Breast epithelium (tissue), 4 donors: ENCODE data around the gene PPM1D. TPM values are rescaled to one million over a fixed set of nuclear protein-coding genes. Genes with fewer than 3 reads are reported as not detected.
A peak's percentile ranks its signal among the peaks of the same experiment; 100 is the strongest.

Experiments used
- DNase-seq, 2 donors: peaks; one replicate each; pipeline ENCODE4 v3.0.0-alpha.2; 2019; ENCODE audit warnings: low spot score in 2 of 2
- H3K27ac ChIP-seq, 2 donors: fragments of 200-600 bp; sonication (generic) in 1 of 2; one replicate each; pipeline ENCODE4 v1.5.1; 2016 to 2019; ENCODE audit warnings: mild to moderate bottlenecking in 1 of 2
- H3K27me3 ChIP-seq, 2 donors: fragments of 200-600 bp; sonication (generic) in 1 of 2; one replicate each; pipeline versions ENCODE4 v1.5.1 to v1.6.0; 2017 to 2019; ENCODE audit warnings: control low read depth in 1 of 2, mild to moderate bottlenecking in 1 of 2
- H3K36me3 ChIP-seq: fragments of 200-600 bp; one replicate; pipeline ENCODE4 v1.5.1; 2019
- H3K4me1 ChIP-seq, 2 donors: fragments of 200-600 bp; sonication (generic); one replicate each; pipeline ENCODE4 v1.5.1; 2016 to 2019; ENCODE audit warnings: control low read depth in 1 of 2
- H3K4me3 ChIP-seq, 3 donors: fragments of 200-600 bp; sonication (generic); 1 replicate in 2 of 3; 2 replicates in 1 of 3; pipeline ENCODE4 v1.5.1; 2016 to 2019; ENCODE audit warnings: mild to moderate bottlenecking in 3 of 3, moderate library complexity in 2 of 3
- H3K9me3 ChIP-seq, 2 donors: fragments of 200-600 bp; sonication (generic) in 1 of 2; one replicate each; pipeline ENCODE4 v1.5.1; 2016 to 2019; ENCODE audit warnings: control low read depth in 1 of 2
- CTCF ChIP-seq, 3 donors: fragments of 450-650 bp; IDR thresholded peaks; one replicate each; pipeline ENCODE4 v1.5.1; 2016 to 2017; ENCODE audit warnings: antibody characterized with exemption in 3 of 3, mild to moderate bottlenecking in 3 of 3, moderate library complexity in 3 of 3
- POLR2A ChIP-seq: fragments of 450-650 bp; IDR thresholded peaks from one replicate; pipeline ENCODE4 v1.6.1; 2016; ENCODE audit warnings: antibody characterized with exemption, mild to moderate bottlenecking, moderate library complexity
- POLR2AphosphoS5 ChIP-seq, 3 donors: sonication (generic); formaldehyde crosslinking; IDR thresholded peaks; one replicate each; pipeline ENCODE4 v1.6.1; 2017; ENCODE audit warnings: antibody characterized with exemption in 3 of 3
- intact Hi-C: fragments of 100-400 bp; cut with DNase I; formaldehyde crosslinking; loops from one replicate; pipeline ENCODE4 v1.15.1; 2023; ENCODE audit warnings: low total_unique reads
- total RNA-seq, 3 donors: library from RNA; depleted of rRNA; stranded (reverse); fragments of >200 nt; gene quantifications; one replicate each; pipeline ENCODE4 v1.1.0, GENCODE V29; 2016

Gene PPM1D
- total RNA-seq, 3 donors from 2014 or later, result 12.3 to 19.6 (median 14.7) TPM

DNA sequence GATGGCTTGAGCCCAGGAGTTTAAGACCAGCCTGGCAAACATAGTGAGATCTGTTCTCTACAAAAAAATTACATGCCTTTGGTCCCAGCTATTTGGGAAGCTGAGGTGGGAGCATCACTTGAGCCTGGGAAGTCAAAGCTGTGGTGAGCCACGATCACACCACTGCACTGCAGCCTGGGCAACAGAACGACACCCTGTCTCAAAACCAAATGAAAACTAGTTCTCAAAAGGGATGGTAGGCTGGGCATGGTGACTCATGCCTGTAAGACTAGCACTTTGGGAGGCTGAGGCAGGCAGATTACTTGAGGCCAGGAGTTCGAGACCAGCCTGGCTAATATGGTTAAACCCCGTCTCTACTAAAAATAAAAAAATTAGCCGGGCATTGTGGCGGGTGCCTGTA is 31.1 kb downstream of the PPM1D start:
- Histone ChIP-seq H3K4me1 (no peaks in the 10 kb centered on the region), H3K27me3 (no peaks in the 10 kb centered on the region), H3K4me3 (no peak overlapping the region), H3K36me3 (peaks cover 3% of the 10 kb centered on the region), H3K27ac (peak overlapping the region in 1 of 2 donors; percentile 6), H3K9me3 (no peaks in the 10 kb centered on the region)
- DNase-seq, result no peak
- TF ChIP-seq POLR2AphosphoS5 (IDR thresholded peaks at IDR 0.05), result no peak
- TF ChIP-seq POLR2A, result no peak
- no peak for TF ChIP-seq CTCF (IDR thresholded peaks at IDR 0.05)
- intact Hi-C loops, result no loop called here

DNA sequence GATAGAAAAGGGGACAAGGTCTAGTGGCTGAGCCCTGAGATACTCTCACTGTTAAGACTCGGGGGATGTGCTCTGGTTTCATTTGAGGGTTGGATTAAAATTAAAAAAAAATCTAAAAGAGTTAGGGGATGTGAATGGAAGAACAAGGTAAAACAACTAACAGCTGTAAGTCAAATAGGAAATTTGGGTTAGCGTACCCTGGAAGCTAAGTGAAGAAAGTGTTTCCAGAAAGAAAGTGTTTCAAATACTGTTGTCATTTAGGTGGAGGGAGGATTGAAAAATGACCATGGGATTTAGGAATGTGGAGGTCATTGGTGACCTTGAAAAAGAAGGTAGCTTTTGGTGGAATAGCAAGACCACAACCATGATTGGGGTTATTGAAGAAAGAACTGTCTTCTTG is 37.7 kb downstream of the PPM1D start:
- no peaks in the 10 kb centered on the region for H3K36me3 ChIP-seq
- DNase-seq, result no peak
- TF ChIP-seq POLR2A (no peak), CTCF (IDR thresholded peaks at IDR 0.05) (no peak), POLR2AphosphoS5 (IDR thresholded peaks at IDR 0.05) (no peak)
- no peak overlapping the region for H3K4me3 ChIP-seq
- H3K9me3 ChIP-seq, result no peaks in the 10 kb centered on the region
- no peak overlapping the region for H3K27ac ChIP-seq
- intact Hi-C loops, result no loop called here
- H3K27me3 ChIP-seq, result no peaks in the 10 kb centered on the region
- H3K4me1 ChIP-seq, result no peaks in the 10 kb centered on the region

DNA sequence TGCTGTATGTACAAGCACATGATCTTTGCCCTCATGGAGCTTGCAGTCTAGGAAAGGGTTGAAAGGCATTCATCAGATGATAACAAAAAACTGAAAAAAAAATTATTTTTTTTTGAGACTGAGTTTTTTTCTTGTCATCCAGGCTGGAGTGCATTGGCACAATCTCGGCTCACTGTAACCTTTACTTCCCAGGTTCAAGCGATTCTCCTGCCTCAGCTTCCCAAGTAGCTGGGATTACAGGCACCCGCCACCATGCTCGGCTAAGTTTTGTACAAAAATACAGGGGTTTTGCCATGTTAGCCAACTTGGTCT is 39.0 kb downstream of the PPM1D start:
- intact Hi-C loops, result no loop called here
- H3K36me3 ChIP-seq, result no peaks in the 10 kb centered on the region

GRCh38 chr17:60640503-60640902 is 40.5 kb downstream of the PPM1D start:
- intact Hi-C loops, result no loop called here
- TF ChIP-seq CTCF (IDR thresholded peaks at IDR 0.05) (peak in 1 of 3 donors; percentile 25), POLR2A (no peak)
- no peak overlapping the region for H3K27ac ChIP-seq
- no peak overlapping the region for H3K4me3 ChIP-seq
- no peaks in the 10 kb centered on the region for H3K27me3 ChIP-seq
- H3K9me3 ChIP-seq, result no peaks in the 10 kb centered on the region
- H3K36me3 ChIP-seq, result no peaks in the 10 kb centered on the region
- DNase-seq, result no peak
- no peaks in the 10 kb centered on the region for H3K4me1 ChIP-seq

More for the DNA sequence above, 39.0 kb downstream of the PPM1D start:
- no peaks in the 10 kb centered on the region for H3K9me3 ChIP-seq
- no peak for TF ChIP-seq CTCF (IDR thresholded peaks at IDR 0.05)
- no peak for TF ChIP-seq POLR2A
- TF ChIP-seq POLR2AphosphoS5 (IDR thresholded peaks at IDR 0.05), result no peak
- no peak for DNase-seq
- H3K27me3 ChIP-seq, result no peaks in the 10 kb centered on the region
- no peak overlapping the region for H3K27ac ChIP-seq
- H3K4me3 ChIP-seq, result no peak overlapping the region
- no peaks in the 10 kb centered on the region for H3K4me1 ChIP-seq

DNA sequence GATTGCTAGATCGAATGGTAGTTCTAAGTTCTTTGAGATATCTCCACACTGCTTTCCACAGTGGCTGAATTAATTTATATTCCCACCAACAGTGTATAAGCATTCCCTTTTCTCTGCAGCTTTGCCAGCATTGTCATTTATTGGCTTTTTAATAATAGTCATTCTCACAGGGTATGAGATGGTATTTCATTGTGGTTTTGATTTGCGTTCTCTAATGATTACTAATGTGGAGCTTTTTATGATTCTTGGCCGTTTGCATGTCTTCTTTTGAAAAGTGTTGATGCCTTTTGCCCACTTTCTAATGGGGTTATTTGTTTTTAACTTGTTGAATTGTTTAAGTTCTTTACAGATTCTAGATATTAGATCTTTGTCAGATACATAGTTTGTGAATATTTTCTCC is 41.1 kb downstream of the PPM1D start:
- no peak overlapping the region for H3K4me3 ChIP-seq
- no peaks in the 10 kb centered on the region for H3K36me3 ChIP-seq
- no peak for DNase-seq
- no peaks in the 10 kb centered on the region for H3K9me3 ChIP-seq
- H3K4me1 ChIP-seq, result no peaks in the 10 kb centered on the region
- intact Hi-C loops, result no loop called here
- H3K27me3 ChIP-seq, result no peaks in the 10 kb centered on the region
- TF ChIP-seq POLR2A (no peak), CTCF (IDR thresholded peaks at IDR 0.05) (no peak), POLR2AphosphoS5 (IDR thresholded peaks at IDR 0.05) (no peak)
- no peak overlapping the region for H3K27ac ChIP-seq
